Nephron progenitor cell (in vitro differentiated cells): ENCODE data around the gene ADCY7.
A peak's percentile ranks its signal among the peaks of the same experiment; 100 is the strongest.

Experiments
- DNase-seq: peaks from one replicate; pipeline ENCODE4 v3.0.0; 2021
- H3K27ac Mint-ChIP-seq: 2 replicates; pipeline ENCODE4 v1.8.0; 2021; ENCODE audit warnings: mild to moderate bottlenecking, moderate library complexity, mixed read lengths
- H3K27me3 Mint-ChIP-seq: 2 replicates; pipeline ENCODE4 v1.8.0; 2021; ENCODE audit warnings: mild to moderate bottlenecking, low read depth, mixed read lengths; ENCODE audit not compliant: poor library complexity
- H3K36me3 Mint-ChIP-seq: 2 replicates; pipeline ENCODE4 v1.8.0; 2021; ENCODE audit warnings: low read depth, mixed read lengths
- H3K4me1 Mint-ChIP-seq: 2 replicates; pipeline ENCODE4 v1.8.0; 2021; ENCODE audit warnings: mixed read lengths
- H3K4me3 Mint-ChIP-seq: 2 replicates; pipeline ENCODE4 v1.8.0; 2021; ENCODE audit warnings: mild to moderate bottlenecking, moderate library complexity, mixed read lengths
- H3K9me3 Mint-ChIP-seq: 2 replicates; pipeline ENCODE4 v1.8.0; 2021; ENCODE audit warnings: mild to moderate bottlenecking, moderate library complexity, mixed read lengths
- CTCF ChIP-seq: fragments of 200-600 bp; sonication (generic); IDR thresholded peaks from 2 replicates; pipeline ENCODE4 v1.5.0; 2021; ENCODE audit warnings: antibody characterized with exemption

The ADCY7 gene

GRCh38 chr16:50315346-50315997, 49.1 kb downstream of the ADCY7 start:
- peaks cover 52% of the 10 kb centered on the region for H3K36me3 Mint-ChIP-seq
- peaks cover 13% of the 10 kb centered on the region for H3K4me1 Mint-ChIP-seq

GRCh38 chr16:50316102-50316847, 49.9 kb downstream of the ADCY7 start:
- no peak for TF ChIP-seq CTCF
- no peak for DNase-seq
- peaks cover 13% of the 10 kb centered on the region for H3K4me1 Mint-ChIP-seq
- H3K36me3 Mint-ChIP-seq: peaks cover 60% of the 10 kb centered on the region
- no peaks in the 10 kb centered on the region for H3K9me3 Mint-ChIP-seq
- H3K27ac Mint-ChIP-seq: peak overlapping the region; percentile 66
- no peaks in the 10 kb centered on the region for H3K27me3 Mint-ChIP-seq
- H3K4me3 Mint-ChIP-seq: no peak overlapping the region

More at GRCh38 chr16:50315346-50315997, 49.1 kb downstream of the ADCY7 start:
- Mint-ChIP-seq H3K4me3 (no peak overlapping the region), H3K27me3 (no peaks in the 10 kb centered on the region), H3K9me3 (no peaks in the 10 kb centered on the region), H3K27ac (peak overlapping the region; percentile 87)
- no peak for DNase-seq
- TF ChIP-seq CTCF: no peak

- Mint-ChIP-seq H3K4me3 (no peak overlapping the region), H3K27ac (peak overlapping the region; percentile 66), H3K4me1 (peaks cover 13% of the 10 kb centered on the region), H3K36me3 (peaks cover 63% of the 10 kb centered on the region), H3K9me3 (no peaks in the 10 kb centered on the region), H3K27me3 (no peaks in the 10 kb centered on the region)
- TF ChIP-seq CTCF: no peak
- DNase-seq: no peak
Measured at GRCh38 chr16:50316848-50317630, 50.7 kb downstream of the ADCY7 start.

- Mint-ChIP-seq H3K27me3 (no peaks in the 10 kb centered on the region), H3K4me1 (peaks cover 14% of the 10 kb centered on the region), H3K9me3 (no peaks in the 10 kb centered on the region), H3K4me3 (no peak overlapping the region), H3K36me3 (peaks cover 58% of the 10 kb centered on the region), H3K27ac (peak overlapping the region; percentile 25)
- DNase-seq: no peak
- TF ChIP-seq CTCF: no peak
Measured at GRCh38 chr16:50318796-50319578, 52.6 kb downstream of the ADCY7 start.

DNA sequence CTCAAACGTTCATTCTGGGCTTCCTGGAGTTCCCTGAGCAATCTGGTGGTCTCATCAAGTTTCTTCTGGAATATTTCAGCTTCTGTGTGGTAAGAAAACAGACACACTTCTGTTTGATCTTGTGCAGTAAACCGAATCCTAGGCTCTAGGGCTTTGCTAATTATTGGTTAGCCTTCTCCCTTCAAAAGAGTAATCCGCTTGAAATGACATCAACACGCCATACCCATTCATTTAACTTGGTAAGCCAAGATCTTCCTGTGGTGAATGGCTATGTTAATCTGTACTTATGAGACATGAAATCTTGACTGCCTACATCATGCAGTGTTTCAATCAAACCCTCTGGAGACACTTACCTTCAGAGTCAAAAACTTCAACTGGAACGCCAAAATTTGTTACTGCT, 54.0 kb downstream of the ADCY7 start:
- H3K4me3 Mint-ChIP-seq: no peak overlapping the region
- H3K27me3 Mint-ChIP-seq: no peaks in the 10 kb centered on the region
- H3K36me3 Mint-ChIP-seq: peaks cover 70% of the 10 kb centered on the region
- DNase-seq: no peak
- H3K9me3 Mint-ChIP-seq: no peaks in the 10 kb centered on the region
- H3K4me1 Mint-ChIP-seq: peaks cover 22% of the 10 kb centered on the region
- TF ChIP-seq CTCF: no peak
- no peak overlapping the region for H3K27ac Mint-ChIP-seq
